Dermis blood vessel endothelial cell (primary cell): ENCODE data around the gene INO80E. TPM values are rescaled to one million over a fixed set of nuclear protein-coding genes. Genes with fewer than 3 reads are reported as not detected.

ENCODE experiments used
- DNase-seq: peaks from one replicate; pipeline ENCODE4 v3.0.0; 2010
- total RNA-seq: library from RNA; depleted of rRNA; stranded (reverse); fragments of >200 nt; gene quantifications from 2 replicates; pipeline ENCODE4 v1.2.3, GENCODE V29; 2014

INO80E gene
- total RNA-seq, 1 donor from 2014 or later = 21.4 TPM

GRCh38 chr16:29993191-29993902 is 2.7 kb upstream of the INO80E start:
- no peak for DNase-seq

GRCh38 chr16:29993903-29994599 is 2.0 kb upstream of the INO80E start:
- no peak for DNase-seq

DNA sequence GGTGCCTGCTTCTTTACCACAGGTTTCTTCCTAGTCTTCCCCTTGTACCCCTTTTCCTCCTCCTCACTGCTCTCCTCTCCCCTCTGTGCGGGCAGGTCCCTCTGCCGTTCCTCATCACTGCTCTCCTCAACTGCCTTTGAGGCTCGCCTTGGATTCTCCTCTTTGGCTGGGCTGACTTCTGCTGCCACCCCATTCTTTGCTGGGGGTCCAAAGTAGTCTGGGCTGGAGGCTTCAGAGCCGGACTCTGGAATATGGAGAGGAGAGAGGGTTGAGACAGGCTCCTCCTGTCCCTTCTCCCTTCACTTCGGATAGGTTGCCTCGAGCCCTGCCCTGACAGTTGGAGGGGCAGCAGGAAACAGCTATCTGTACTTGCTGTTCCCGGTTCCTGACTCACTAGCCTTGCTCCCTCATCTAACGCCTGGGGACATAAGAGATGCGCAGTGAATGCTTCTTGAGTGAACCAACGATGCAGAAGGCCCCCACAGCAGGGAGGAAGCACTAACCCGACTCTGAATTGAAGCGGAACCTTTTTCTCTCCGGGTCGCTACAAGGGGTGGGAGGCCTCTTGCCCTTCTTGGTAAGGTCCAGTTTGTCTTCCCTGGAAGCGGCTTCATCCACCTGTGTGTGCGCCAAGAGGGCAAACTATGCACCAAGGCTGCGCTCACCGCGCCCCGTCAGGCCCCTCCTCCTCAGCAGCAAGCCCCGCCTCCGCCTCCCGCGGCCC is 1.3 kb upstream of the INO80E start:
- peak; percentile 45 for DNase-seq

- DNase-seq = peak; percentile 83
Observed at GRCh38 chr16:29995324-29995910, 624 bp upstream of the INO80E start, which contains the start of gene HIRIP3. HIRIP3 (minus strand) TSS chr16:29995617; CDS start chr16:29995605, 12 bp downstream.

DNA sequence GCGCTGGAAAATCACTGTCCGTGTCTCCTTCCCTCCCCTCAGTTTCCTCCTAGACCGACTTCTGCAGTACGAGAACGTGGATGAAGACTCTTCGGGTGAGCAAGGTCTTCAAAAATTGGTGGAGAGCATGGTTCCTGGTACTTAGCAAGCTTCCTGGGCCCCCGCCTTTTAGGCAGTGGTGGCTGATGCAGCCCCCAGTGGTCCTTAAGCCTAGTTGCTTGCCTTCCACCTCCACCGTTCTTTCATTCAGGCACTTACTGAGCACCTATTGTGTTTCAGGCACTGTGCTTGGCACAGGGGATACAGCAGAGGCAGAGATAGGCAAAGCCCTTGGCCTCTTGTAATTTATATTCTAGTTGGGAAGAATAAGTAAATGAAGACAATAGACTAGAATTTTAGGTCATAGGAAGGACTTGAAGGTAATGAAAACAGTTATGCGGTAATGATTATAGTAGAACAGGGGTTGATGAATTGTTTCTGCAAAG is 767 bp downstream of the INO80E start:
- DNase-seq = no peak

GRCh38 chr16:29999605-30000004 is 3.6 kb downstream of the INO80E start:
- no peak for DNase-seq

DNA sequence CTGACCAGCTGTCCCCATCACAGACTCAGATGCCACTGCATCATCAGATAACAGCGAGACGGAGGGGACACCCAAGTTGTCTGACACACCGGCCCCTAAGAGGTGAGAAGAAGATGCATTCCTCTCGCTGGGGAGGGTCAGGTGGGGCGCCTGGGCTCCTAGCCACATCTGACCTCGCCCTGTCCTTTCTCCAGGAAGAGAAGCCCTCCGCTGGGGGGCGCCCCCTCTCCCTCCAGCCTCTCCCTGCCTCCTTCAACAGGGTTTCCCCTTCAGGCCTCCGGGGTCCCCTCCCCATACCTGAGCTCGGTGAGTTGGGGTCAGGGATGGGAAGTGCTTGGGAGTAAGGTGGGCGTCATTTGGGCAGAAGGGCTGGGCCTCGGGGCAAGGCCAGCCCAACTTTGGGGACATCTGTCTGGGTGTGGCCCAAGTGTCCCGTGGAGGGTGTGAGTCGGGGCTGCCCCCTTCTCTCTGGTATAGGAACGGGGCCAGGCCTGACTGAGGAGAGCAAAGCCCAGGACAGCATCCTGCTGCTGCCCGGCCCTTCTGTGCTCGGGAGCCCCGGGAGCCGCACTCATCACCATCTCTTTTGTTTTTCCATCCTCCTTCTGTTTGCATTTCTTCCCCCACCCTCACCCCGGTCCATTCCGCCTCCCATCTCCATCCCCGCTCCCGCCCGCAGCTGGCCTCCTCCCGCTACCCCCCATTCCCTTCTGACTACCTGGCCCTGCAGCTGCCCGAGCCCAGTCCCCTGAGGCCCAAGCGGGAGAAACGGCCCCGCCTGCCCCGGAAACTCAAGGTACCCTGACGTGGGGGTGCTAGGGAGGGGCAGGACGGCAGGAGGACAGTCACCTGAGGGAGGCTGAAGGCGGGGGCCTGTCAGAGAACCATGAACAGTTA is 4.9 kb downstream of the INO80E start:
- DNase-seq = no peak

- DNase-seq = no peak
Observed at GRCh38 chr16:30002614-30003346, 6.7 kb downstream of the INO80E start.

- DNase-seq = no peak
Observed at GRCh38 chr16:30003670-30004423, 7.8 kb downstream of the INO80E start.

GRCh38 chr16:30004424-30004776 is 8.4 kb downstream of the INO80E start:
- DNase-seq = no peak

DNA sequence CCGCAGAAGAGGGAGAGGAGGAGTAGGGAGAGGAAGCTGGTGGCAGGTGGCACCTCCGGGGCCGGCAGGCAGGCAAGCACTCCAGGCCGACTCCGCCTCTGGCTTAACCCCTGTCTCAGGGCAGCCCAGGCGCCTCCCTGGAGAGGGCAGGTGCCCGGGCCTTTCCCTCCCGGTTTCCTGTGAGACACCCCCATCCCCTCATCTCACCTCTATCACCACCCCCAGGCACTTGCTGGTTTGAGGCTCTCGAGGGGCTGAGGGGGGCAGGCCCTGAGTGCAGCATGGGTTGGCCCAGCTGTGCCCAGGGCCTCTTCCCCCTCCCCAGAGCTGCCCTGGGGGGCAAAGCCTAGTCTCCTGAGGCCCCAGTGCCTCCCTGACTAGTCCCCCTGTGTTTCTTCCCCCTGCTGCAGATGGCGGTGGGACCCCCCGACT is 8.8 kb downstream of the INO80E start:
- no peak for DNase-seq

DNA sequence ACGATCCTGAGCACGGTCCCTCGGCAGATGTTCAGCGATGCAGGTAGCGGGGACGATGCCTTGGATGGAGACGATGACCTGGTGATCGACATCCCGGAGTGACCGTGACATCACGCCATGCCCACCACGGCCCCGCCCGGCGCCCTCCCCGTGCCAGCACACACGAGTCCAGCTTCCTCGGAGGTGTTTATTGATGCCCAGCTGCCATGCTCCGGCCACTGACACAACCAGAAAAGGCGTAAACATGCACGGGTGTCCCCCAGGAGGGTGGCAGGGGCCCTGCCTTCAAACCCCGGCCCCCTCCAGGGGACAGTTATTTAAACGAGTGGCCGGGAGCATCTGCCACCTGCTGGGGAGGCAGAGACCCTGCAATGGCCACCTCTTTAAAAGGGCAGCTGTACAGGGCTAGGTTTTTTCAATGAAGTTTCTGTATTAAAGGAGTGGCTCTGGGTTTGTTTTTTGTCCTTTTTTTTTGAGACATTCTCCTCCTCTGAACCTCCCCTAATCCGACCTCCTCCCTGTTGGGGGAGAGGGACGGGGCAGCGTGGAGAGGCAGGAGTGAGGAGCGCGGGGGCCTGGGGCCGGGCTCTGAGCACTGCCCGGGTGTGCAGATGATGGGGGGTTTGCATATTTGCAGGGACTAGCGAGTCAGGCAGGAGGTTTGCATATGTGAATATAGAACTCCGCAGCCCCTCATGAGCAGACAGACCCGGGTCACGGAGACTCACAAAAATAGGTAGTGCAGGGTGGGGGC is 9.5 kb downstream of the INO80E start:
- DNase-seq = peak; percentile 71

- no peak for DNase-seq
Observed at GRCh38 chr16:30006095-30006473, 10.0 kb downstream of the INO80E start.

- DNase-seq = no peak
Observed at GRCh38 chr16:30006659-30007377, 10.8 kb downstream of the INO80E start.

- DNase-seq = no peak
Observed at GRCh38 chr16:30007378-30007895, 11.4 kb downstream of the INO80E start.

GRCh38 chr16:30009085-30009862 is 13.2 kb downstream of the INO80E start:
- no peak for DNase-seq

DNA sequence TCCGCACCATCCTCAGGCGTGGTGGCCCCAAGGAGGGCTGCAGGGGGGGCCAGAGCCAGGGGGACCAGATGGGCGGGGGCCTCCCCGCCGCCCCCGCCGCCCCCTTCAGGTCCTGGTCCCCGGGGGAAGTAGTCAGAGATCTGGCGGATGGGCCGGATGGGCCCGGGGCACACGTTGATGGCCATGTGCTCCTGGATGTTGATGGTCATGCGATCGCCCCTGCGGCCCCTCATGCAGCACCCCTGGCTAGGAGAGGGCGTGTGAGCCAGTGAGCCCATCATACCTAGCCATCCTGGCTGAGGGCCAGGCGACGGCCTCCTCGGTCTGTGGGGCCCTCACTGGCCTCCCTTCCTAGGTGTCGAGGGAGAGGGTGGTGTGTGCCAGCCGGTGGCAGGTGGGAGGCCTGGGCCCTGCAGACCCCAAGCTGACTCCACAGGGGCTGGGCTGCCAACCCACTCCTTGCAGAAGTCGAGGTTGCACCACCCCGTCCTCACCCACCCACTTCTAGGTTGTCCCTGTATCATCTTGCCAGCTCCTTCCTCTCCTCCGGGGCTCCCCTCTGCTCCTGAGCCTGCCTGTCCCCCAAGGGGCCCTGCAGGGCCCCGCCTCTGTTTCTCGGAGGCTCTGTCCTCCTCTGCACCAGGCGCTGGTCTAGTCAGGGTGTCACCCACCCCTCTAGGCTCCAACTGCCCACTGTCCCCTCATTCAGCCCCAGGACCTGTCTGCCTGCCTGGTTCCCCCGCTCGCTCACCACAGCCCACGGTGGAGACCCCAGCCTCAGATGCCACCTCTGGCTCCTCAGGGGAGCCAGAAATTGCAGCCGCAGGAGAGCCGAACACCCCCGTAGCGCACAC is 14.2 kb downstream of the INO80E start:
- DNase-seq = no peak
